ENCODE data around the gene ATXN1.

- TF ChIP-seq CTCF (conservative IDR thresholded peaks at IDR 0.05; ENCODE audit: low read depth, low read length) (no peak), EZH2 (IDR thresholded peaks at IDR 0.05; ENCODE audit: low read length, unreplicated experiment) (no peak), EZH2phosphoT487 (IDR thresholded peaks at IDR 0.05; ENCODE audit: borderline replicate concordance, low read length) (no peak)
These were observed 442.1 kb downstream of the ATXN1 start for GRCh38 chr6:16318953-16319720.

Data from PC-3 (cell line).